Measurements from ENCODE around the gene ARRB1. TPM values are rescaled to one million over a fixed set of nuclear protein-coding genes. Genes with fewer than 3 reads are reported as not detected.

Gene ARRB1
- total RNA-seq, 5 donors from 2014 or later (not counting 1 experiment from before 2014, with no cell fraction given) = 37.2 to 57.3 (median 47.3) TPM

DNA sequence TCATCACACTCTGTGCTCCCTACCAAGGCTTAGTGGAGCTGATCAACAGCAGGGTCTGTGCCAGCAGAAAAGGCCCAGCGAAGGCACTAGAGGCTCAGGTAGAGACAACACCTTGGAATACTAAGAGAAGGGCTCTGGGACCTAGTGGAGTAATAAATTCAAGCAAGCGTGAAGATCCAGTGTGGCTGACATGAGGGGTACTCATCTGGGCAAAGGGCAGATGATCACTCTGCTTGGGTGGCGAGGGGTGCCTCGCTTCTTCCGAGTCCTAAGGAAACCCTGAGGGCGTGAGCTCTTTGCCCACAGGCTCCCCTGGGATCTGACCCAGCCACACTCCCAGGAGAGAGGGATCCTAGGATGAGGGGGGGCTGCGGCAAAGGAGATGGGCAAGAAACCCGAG lies 114.4 kb downstream of the ARRB1 start:
- Mint-ChIP-seq H3K9me3 (no peaks in the 10 kb centered on the region), H3K4me1 (peaks cover 0 to 8% (median 5%) of the 10 kb centered on the region in 3 donors), H3K27me3 (peaks cover 25 to 33% of the 10 kb centered on the region in 2 donors), H3K36me3 (no peaks in the 10 kb centered on the region), H3K27ac (no peak overlapping the region), H3K4me3 (no peak overlapping the region)
- ChIA-PET POLR2A (interaction anchor here in 1 of 2 donors (0.6 kb wide), 1 partner anchor 46 kb away, joined by 3 read pairs; no protein-coding TSS in a partner anchor), CTCF (interaction anchor here in 1 of 2 donors (0.6 kb wide), 1 partner anchor 141 kb away, joined by 4 read pairs; no protein-coding TSS in a partner anchor)
- Histone ChIP-seq H3K27me3 (replicated peaks in 1 of 2; ENCODE audit: control insufficient read depth in 2 of 2, extremely low read depth in 1 of 2, insufficient read depth in 2 of 2, low read length in 1 of 2) (peaks cover 0 to 47% of the 10 kb centered on the region in 2 experiments), H3K4me3 (ENCODE audit: control insufficient read depth in 1 of 2, extremely low read depth in 1 of 2, low read length in 1 of 2) (no peak overlapping the region), H3K27ac (ENCODE audit: low read length) (no peak overlapping the region), H3K36me3 (ENCODE audit: control insufficient read depth in 2 of 2, extremely low read depth in 1 of 2, insufficient read depth in 1 of 2, low read length in 1 of 2) (no peaks in the 10 kb centered on the region), H3K9me3 (no peaks in the 10 kb centered on the region), H3K4me1 (ENCODE audit: control insufficient read depth in 1 of 2, extremely low read depth in 1 of 2, insufficient read depth in 2 of 2, low read length in 2 of 2) (peaks cover 0 to 9% of the 10 kb centered on the region in 2 experiments)
- no peak for ATAC-seq (replicated peaks in 1 of 4)
- 89% methylated on average over 5 of the region's 8 CpGs for WGBS (ENCODE audit: insufficient coverage)
- no peak for DNase-seq

DNA sequence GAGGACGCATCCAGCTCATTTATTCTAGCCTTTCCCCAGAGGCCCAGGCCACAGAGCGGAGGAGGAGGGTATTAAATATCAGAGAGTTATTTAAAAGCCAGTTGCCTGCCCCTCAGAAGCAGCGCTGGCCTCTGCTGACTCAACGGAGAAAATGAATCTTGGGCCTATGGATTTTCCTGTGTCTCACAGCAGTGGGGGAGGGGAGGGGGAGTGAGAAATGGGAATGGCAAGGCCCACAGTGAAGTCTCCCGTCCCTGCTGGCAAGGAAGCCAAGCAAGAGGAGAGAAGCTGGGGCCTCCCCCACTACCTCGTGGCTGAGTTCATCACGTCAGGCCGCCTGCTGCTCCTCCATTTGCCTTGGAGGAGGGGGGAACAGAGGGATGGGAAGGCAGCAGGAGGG lies 115.4 kb downstream of the ARRB1 start:
- no peaks in the 10 kb centered on the region for H3K9me3 ChIP-seq
- H3K9me3 Mint-ChIP-seq = no peaks in the 10 kb centered on the region
- WGBS (ENCODE audit: insufficient coverage) = 73% methylated on average over 2 of the region's 8 CpGs
- H3K4me3 Mint-ChIP-seq = no peak overlapping the region
- no peak overlapping the region for H3K27ac ChIP-seq (ENCODE audit: low read length)
- peaks cover 28 to 35% of the 10 kb centered on the region in 2 donors for H3K27me3 Mint-ChIP-seq
- DNase-seq (no peak), ATAC-seq (replicated peaks in 1 of 4) (no peak)
- peaks cover 0 to 57% of the 10 kb centered on the region in 2 experiments for H3K27me3 ChIP-seq (replicated peaks in 1 of 2; ENCODE audit: control insufficient read depth in 2 of 2, extremely low read depth in 1 of 2, insufficient read depth in 2 of 2, low read length in 1 of 2)
- peaks cover 0 to 8% (median 5%) of the 10 kb centered on the region in 3 donors for H3K4me1 Mint-ChIP-seq
- H3K36me3 ChIP-seq (ENCODE audit: control insufficient read depth in 2 of 2, extremely low read depth in 1 of 2, insufficient read depth in 1 of 2, low read length in 1 of 2) = no peaks in the 10 kb centered on the region
- H3K4me3 ChIP-seq (ENCODE audit: control insufficient read depth in 1 of 2, extremely low read depth in 1 of 2, low read length in 1 of 2) = no peak overlapping the region
- POLR2A ChIA-PET = no interaction called here
- no peaks in the 10 kb centered on the region for H3K36me3 Mint-ChIP-seq
- peaks cover 0 to 8% of the 10 kb centered on the region in 2 experiments for H3K4me1 ChIP-seq (ENCODE audit: control insufficient read depth in 1 of 2, extremely low read depth in 1 of 2, insufficient read depth in 2 of 2, low read length in 2 of 2)
- H3K27ac Mint-ChIP-seq = no peak overlapping the region
- CTCF ChIA-PET = no interaction called here

DNA sequence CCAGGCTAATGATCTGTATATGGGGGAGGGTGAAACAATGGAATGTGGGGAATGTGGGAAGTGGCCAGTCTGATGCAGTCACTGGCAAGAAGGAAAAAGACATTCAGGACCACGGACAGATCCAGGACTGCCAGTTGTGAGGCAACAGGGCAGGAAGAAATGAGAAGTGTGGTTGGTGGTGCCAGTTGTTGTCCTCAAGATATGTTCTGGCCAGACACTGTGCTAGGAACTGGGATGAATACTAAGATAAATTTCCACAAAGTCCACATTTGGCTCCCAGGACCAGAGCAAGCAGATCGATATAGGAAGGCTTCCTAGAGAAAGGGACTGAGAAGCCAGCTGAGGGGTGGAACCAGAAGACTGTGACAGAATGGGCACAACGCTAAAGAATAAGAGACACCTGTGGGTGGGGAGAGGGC lies 117.7 kb downstream of the ARRB1 start:
- no peaks in the 10 kb centered on the region for H3K4me1 Mint-ChIP-seq
- Histone ChIP-seq H3K4me1 (ENCODE audit: control insufficient read depth in 1 of 2, extremely low read depth in 1 of 2, insufficient read depth in 2 of 2, low read length in 2 of 2) (no peaks in the 10 kb centered on the region), H3K9me3 (no peaks in the 10 kb centered on the region), H3K27me3 (replicated peaks in 1 of 2; ENCODE audit: control insufficient read depth in 2 of 2, extremely low read depth in 1 of 2, insufficient read depth in 2 of 2, low read length in 1 of 2) (peaks cover 0 to 52% of the 10 kb centered on the region in 2 experiments), H3K4me3 (ENCODE audit: control insufficient read depth in 1 of 2, extremely low read depth in 1 of 2, low read length in 1 of 2) (no peak overlapping the region), H3K27ac (ENCODE audit: low read length) (no peak overlapping the region), H3K36me3 (ENCODE audit: control insufficient read depth in 2 of 2, extremely low read depth in 1 of 2, insufficient read depth in 1 of 2, low read length in 1 of 2) (no peaks in the 10 kb centered on the region)
- CTCF ChIA-PET = no interaction called here
- H3K27ac Mint-ChIP-seq = no peak overlapping the region
- ATAC-seq (replicated peaks in 1 of 4) (no peak), DNase-seq (peak in 3 of 35 experiments; percentile 5 to 41 (median 15))
- H3K27me3 Mint-ChIP-seq = peaks cover 28 to 30% of the 10 kb centered on the region in 2 donors
- 0% methylated on average over 1 of the region's 3 CpGs for WGBS (ENCODE audit: insufficient coverage)
- POLR2A ChIA-PET = no interaction called here
- no peaks in the 10 kb centered on the region for H3K9me3 Mint-ChIP-seq
- no peaks in the 10 kb centered on the region for H3K36me3 Mint-ChIP-seq
- H3K4me3 Mint-ChIP-seq = no peak overlapping the region

DNA sequence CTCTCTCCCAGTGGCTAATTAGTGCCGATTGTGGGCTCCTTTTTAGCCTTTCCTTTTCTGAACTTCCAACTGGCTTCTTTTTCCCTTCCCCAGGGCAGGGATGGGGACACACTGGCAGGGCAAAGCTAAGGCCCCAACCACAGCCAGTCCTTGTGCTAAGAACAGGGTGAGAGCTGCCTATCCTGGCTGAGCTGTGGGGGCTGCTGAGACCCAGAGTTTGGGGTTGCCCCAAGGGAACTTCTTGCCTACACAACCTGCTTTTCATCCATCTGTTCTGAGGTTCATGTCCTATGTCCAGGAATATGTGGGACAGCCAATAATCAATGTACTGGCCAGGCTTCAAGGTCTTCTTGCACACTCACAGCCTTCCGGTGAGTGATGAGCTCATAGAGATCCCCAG lies 120.8 kb downstream of the ARRB1 start:
- Histone ChIP-seq H3K4me1 (ENCODE audit: control insufficient read depth in 1 of 2, extremely low read depth in 1 of 2, insufficient read depth in 2 of 2, low read length in 2 of 2) (no peaks in the 10 kb centered on the region), H3K27me3 (replicated peaks in 1 of 2; ENCODE audit: control insufficient read depth in 2 of 2, extremely low read depth in 1 of 2, insufficient read depth in 2 of 2, low read length in 1 of 2) (peaks cover 0 to 33% of the 10 kb centered on the region in 2 experiments), H3K4me3 (ENCODE audit: control insufficient read depth in 1 of 2, extremely low read depth in 1 of 2, low read length in 1 of 2) (no peak overlapping the region), H3K9me3 (no peaks in the 10 kb centered on the region), H3K36me3 (ENCODE audit: control insufficient read depth in 2 of 2, extremely low read depth in 1 of 2, insufficient read depth in 1 of 2, low read length in 1 of 2) (no peaks in the 10 kb centered on the region), H3K27ac (ENCODE audit: low read length) (no peak overlapping the region)
- no peak for ATAC-seq (replicated peaks in 1 of 4)
- ChIA-PET CTCF (interaction anchor here in 1 of 2 donors (1.1 kb wide), 1 partner anchor 20 kb away, joined by 3 read pairs; no protein-coding TSS in a partner anchor), POLR2A (interaction anchor here in 1 of 2 donors (0.6 kb wide), 1 partner anchor 12 kb away, joined by 5 read pairs; no protein-coding TSS in a partner anchor)
- no peak for DNase-seq
- Mint-ChIP-seq H3K4me3 (no peak overlapping the region), H3K27me3 (peaks cover 14 to 15% of the 10 kb centered on the region in 2 donors), H3K27ac (no peak overlapping the region), H3K9me3 (no peaks in the 10 kb centered on the region), H3K4me1 (no peaks in the 10 kb centered on the region), H3K36me3 (no peaks in the 10 kb centered on the region)
- WGBS (ENCODE audit: insufficient coverage) = 100% methylated on average over 1 of the region's 2 CpGs

DNA sequence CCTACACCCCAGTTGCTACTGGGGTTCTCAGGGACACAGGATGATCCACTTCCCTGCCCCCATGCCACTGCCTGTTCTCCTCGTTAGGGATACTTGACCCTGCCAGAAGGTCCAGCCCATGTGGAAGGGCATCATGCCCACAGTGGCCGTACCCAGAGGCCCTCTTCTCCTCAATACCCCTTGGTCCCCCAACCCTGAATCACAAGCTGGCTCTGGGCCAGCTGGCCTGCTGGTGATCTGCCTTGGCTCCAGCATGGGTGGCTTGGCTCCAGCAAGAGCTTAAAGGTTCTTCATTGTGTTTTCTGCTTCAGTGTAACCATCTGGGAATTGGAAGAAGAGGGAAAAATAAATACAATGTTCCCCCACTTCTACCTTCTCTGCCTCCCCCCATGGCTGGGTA lies 122.0 kb downstream of the ARRB1 start:
- Mint-ChIP-seq H3K4me1 (no peaks in the 10 kb centered on the region), H3K9me3 (no peaks in the 10 kb centered on the region), H3K27ac (no peak overlapping the region), H3K4me3 (no peak overlapping the region), H3K27me3 (peaks cover 14 to 15% of the 10 kb centered on the region in 2 donors), H3K36me3 (no peaks in the 10 kb centered on the region)
- ChIA-PET CTCF (interaction anchor here in 1 of 2 donors (0.8 kb wide), 1 partner anchor 12 kb away, joined by 4 read pairs; no protein-coding TSS in a partner anchor), POLR2A (no interaction called here)
- DNase-seq (no peak), ATAC-seq (replicated peaks in 1 of 4) (no peak)
- no peak overlapping the region for H3K27ac ChIP-seq (ENCODE audit: low read length)
- H3K27me3 ChIP-seq (replicated peaks in 1 of 2; ENCODE audit: control insufficient read depth in 2 of 2, extremely low read depth in 1 of 2, insufficient read depth in 2 of 2, low read length in 1 of 2) = peaks cover 0 to 31% of the 10 kb centered on the region in 2 experiments
- H3K9me3 ChIP-seq = no peaks in the 10 kb centered on the region
- H3K4me3 ChIP-seq (ENCODE audit: control insufficient read depth in 1 of 2, extremely low read depth in 1 of 2, low read length in 1 of 2) = no peak overlapping the region
- WGBS (ENCODE audit: insufficient coverage) = 58% methylated on average over 2 of the region's 2 CpGs
- H3K4me1 ChIP-seq (ENCODE audit: control insufficient read depth in 1 of 2, extremely low read depth in 1 of 2, insufficient read depth in 2 of 2, low read length in 2 of 2) = no peaks in the 10 kb centered on the region
- no peaks in the 10 kb centered on the region for H3K36me3 ChIP-seq (ENCODE audit: control insufficient read depth in 2 of 2, extremely low read depth in 1 of 2, insufficient read depth in 1 of 2, low read length in 1 of 2)

DNA sequence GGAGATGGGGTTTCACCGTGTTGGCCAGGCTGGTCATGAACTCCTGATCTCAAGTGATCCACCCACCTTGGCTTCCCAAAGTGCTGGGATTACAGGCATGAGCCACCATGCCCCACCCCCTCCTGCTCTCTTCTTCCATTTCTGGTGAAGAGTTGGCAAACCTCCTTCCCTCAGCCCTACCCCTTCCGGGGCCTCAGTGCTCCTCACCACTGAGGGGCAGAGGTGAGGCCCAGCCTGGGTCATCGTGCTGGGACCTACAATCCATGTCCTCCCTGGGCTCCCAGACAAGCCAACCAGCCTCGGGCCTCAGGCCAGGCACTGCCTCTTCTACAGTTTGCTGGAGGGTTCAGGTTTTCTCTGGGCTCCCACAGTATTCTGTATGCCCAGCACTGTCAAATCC lies 125.7 kb downstream of the ARRB1 start:
- ATAC-seq (replicated peaks in 1 of 4) = no peak
- no peak overlapping the region for H3K4me3 ChIP-seq (ENCODE audit: control insufficient read depth in 1 of 2, extremely low read depth in 1 of 2, low read length in 1 of 2)
- H3K4me3 Mint-ChIP-seq = no peak overlapping the region
- peaks cover 0 to 25% of the 10 kb centered on the region in 2 experiments for H3K27me3 ChIP-seq (replicated peaks in 1 of 2; ENCODE audit: control insufficient read depth in 2 of 2, extremely low read depth in 1 of 2, insufficient read depth in 2 of 2, low read length in 1 of 2)
- H3K4me1 Mint-ChIP-seq = no peaks in the 10 kb centered on the region
- no peaks in the 10 kb centered on the region for H3K4me1 ChIP-seq (ENCODE audit: control insufficient read depth in 1 of 2, extremely low read depth in 1 of 2, insufficient read depth in 2 of 2, low read length in 2 of 2)
- no peaks in the 10 kb centered on the region for H3K9me3 Mint-ChIP-seq
- no peak for DNase-seq
- CTCF ChIA-PET = no interaction called here
- no peak overlapping the region for H3K27ac ChIP-seq (ENCODE audit: low read length)
- WGBS (ENCODE audit: insufficient coverage) = 79% methylated on average over 3 of the region's 4 CpGs
- H3K27ac Mint-ChIP-seq = no peak overlapping the region
- no peaks in the 10 kb centered on the region for H3K36me3 ChIP-seq (ENCODE audit: control insufficient read depth in 2 of 2, extremely low read depth in 1 of 2, insufficient read depth in 1 of 2, low read length in 1 of 2)
- POLR2A ChIA-PET = no interaction called here
- H3K9me3 ChIP-seq = no peaks in the 10 kb centered on the region
- H3K36me3 Mint-ChIP-seq = no peaks in the 10 kb centered on the region
- H3K27me3 Mint-ChIP-seq = peaks cover 4% of the 10 kb centered on the region in 2 donors
